ENCODE measurements around the gene ATP8A2. TPM values are rescaled to one million over a fixed set of nuclear protein-coding genes. Genes with fewer than 3 reads are reported as not detected.

ATP8A2 gene
- total RNA-seq, 1 experiment from 2014 or later = 5.2 TPM

- POLR2A ChIA-PET = no interaction called here
- H3K9me3 Mint-ChIP-seq = no peaks in the 10 kb centered on the region
- DNase-seq (ENCODE audit: low spot score) (no peak), ATAC-seq (no peak)
- H3K4me3 Mint-ChIP-seq = no peak overlapping the region
- H3K4me1 Mint-ChIP-seq = peaks cover 45% of the 10 kb centered on the region
- TF ChIP-seq CTCF (IDR thresholded peaks at IDR 0.05) (no peak), SMAD4 (CRISPR knock-in tag; IDR thresholded peaks at IDR 0.05) (no peak), E2F4 (CRISPR knock-in tag; IDR thresholded peaks at IDR 0.05; ENCODE audit: borderline replicate concordance, low read depth) (no peak), RELA (CRISPR knock-in tag; IDR thresholded peaks at IDR 0.05; ENCODE audit: borderline replicate concordance) (no peak), TEAD4 (CRISPR knock-in tag; IDR thresholded peaks at IDR 0.05) (no peak)
- H3K36me3 Mint-ChIP-seq = no peaks in the 10 kb centered on the region
- H3K27ac Mint-ChIP-seq = no peak overlapping the region
- CTCF ChIA-PET = interaction anchor here (1.7 kb wide), 1 partner anchor 15 kb away, joined by 7 read pairs; no protein-coding TSS in a partner anchor
- peaks cover 6% of the 10 kb centered on the region for H3K27me3 Mint-ChIP-seq (ENCODE audit: low read depth)
Observed at GRCh38 chr13:26022538-26023292, 650.9 kb downstream of the ATP8A2 start.

GRCh38 chr13:26024558-26024957 lies 652.8 kb downstream of the ATP8A2 start:
- no peaks in the 10 kb centered on the region for H3K9me3 Mint-ChIP-seq
- POLR2A ChIA-PET = no interaction called here

More at GRCh38 chr13:26024558-26024957, 652.8 kb downstream of the ATP8A2 start:
- Mint-ChIP-seq H3K36me3 (no peaks in the 10 kb centered on the region), H3K27me3 (ENCODE audit: low read depth) (no peaks in the 10 kb centered on the region; the same call in 1 of the 2 replicates), H3K4me1 (peaks cover 44% of the 10 kb centered on the region), H3K27ac (peak overlapping the region; percentile 4; the same call in 1 of the 2 replicates), H3K4me3 (no peak overlapping the region)
- no peak for TF ChIP-seq ZBTB21 (CRISPR knock-in tag; IDR thresholded peaks at IDR 0.05; ENCODE audit: borderline replicate concordance)
- no peak for TF ChIP-seq ZNF281 (CRISPR knock-in tag; IDR thresholded peaks at IDR 0.05)
- TF ChIP-seq AR (CRISPR knock-in tag; IDR thresholded peaks at IDR 0.05) = no peak
- no peak for TF ChIP-seq CREM (CRISPR knock-in tag; IDR thresholded peaks at IDR 0.05)
- no peak for TF ChIP-seq ATF6 (CRISPR knock-in tag; IDR thresholded peaks at IDR 0.05)
- no peak for TF ChIP-seq ERG (CRISPR knock-in tag; IDR thresholded peaks at IDR 0.05)
- no peak for TF ChIP-seq SMAD3 (CRISPR knock-in tag; IDR thresholded peaks at IDR 0.05; ENCODE audit: borderline replicate concordance)
- no peak for TF ChIP-seq PRDM15 (CRISPR knock-in tag; IDR thresholded peaks at IDR 0.05)
- no peak for DNase-seq (ENCODE audit: low spot score)
- CTCF ChIA-PET = interaction anchor here (0.7 to 5.6 kb wide), 3 partner anchors 13 to 195 kb away, joined by 5 to 35 read pairs (median 6); no protein-coding TSS in a partner anchor
- no peak for ATAC-seq

Measured in WTC11 (cell line).